ENCODE data around the gene HDAC6.

DNA sequence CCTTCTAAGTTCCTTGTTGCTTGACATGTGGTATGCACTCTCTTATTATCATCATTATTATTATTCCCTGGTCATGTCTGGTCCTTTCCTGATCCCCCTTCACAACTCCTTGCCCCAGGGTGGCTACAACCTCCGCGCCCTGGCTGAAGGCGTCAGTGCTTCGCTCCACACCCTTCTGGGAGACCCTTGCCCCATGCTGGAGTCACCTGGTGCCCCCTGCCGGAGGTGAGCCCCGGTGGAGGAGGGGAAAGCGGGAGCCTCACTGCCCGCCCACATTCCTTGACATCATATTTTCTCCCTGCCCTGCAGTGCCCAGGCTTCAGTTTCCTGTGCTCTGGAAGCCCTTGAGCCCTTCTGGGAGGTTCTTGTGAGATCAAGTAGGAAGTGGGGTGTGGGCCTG lies 13.4 kb downstream of the HDAC6 start:
- TF ChIP-seq ZNF790 (CRISPR knock-in tag; IDR thresholded peaks at IDR 0.05; ENCODE audit: borderline replicate concordance) (no peak), FIP1L1 (IDR thresholded peaks at IDR 0.05; ENCODE audit: borderline replicate concordance, insufficient read depth, low read depth, low read length) (no peak), ZBTB7A (CRISPR knock-in tag; IDR thresholded peaks at IDR 0.05) (no peak), NFYB (CRISPR knock-in tag; IDR thresholded peaks at IDR 0.05) (no peak)

Data from HepG2 (cell line).